Progenitor cell of endocrine pancreas (in vitro differentiated cells): ENCODE measurements around the gene AIPL1. TPM values are rescaled to one million over a fixed set of nuclear protein-coding genes. Genes with fewer than 3 reads are reported as not detected.
A peak's percentile ranks its signal among the peaks of the same experiment; 100 is the strongest.
"Not testable (repeated sequence)": the region's sequence is repeated elsewhere in the genome, so short reads cannot be mapped to it uniquely, and the experiment has no call there.

ENCODE experiments used
- DNase-seq: peaks from one replicate; pipeline ENCODE4 v3.0.0; 2021; ENCODE audit warnings: low spot score; ENCODE audit not compliant: unreplicated experiment
- H3K27ac Mint-ChIP-seq: 2 replicates; pipeline ENCODE4 v1.8.0; 2021; ENCODE audit warnings: mild to moderate bottlenecking, moderate library complexity, mixed read lengths
- H3K27me3 Mint-ChIP-seq: 2 replicates; pipeline ENCODE4 v1.8.0; 2021; ENCODE audit warnings: mixed read lengths
- H3K36me3 Mint-ChIP-seq: 2 replicates; pipeline ENCODE4 v1.8.0; 2022; ENCODE audit warnings: mixed read lengths; ENCODE audit not compliant: insufficient read depth
- H3K4me1 Mint-ChIP-seq: 2 replicates; pipeline ENCODE4 v1.8.0; 2021; ENCODE audit warnings: low read depth, mixed read lengths
- H3K4me3 Mint-ChIP-seq: 2 replicates; pipeline ENCODE4 v1.8.0; 2021; ENCODE audit warnings: low read depth, mild to moderate bottlenecking, moderate library complexity, mixed read lengths
- H3K9me3 Mint-ChIP-seq: 2 replicates; pipeline ENCODE4 v1.8.0; 2021; ENCODE audit warnings: low read depth, mixed read lengths
- long read RNA-seq: library from polyadenylated mRNA; unstranded; transcript quantifications from one replicate; pipeline ENCODE4 v2.0.0, GENCODE V29; 2020
- total RNA-seq: library from RNA; stranded (reverse); gene quantifications from 2 replicates; pipeline ENCODE4 v1.2.1, GENCODE V29; 2021
- TF ChIP-seq, protein P1 (sequence below): fragments of 200-600 bp; sonication (generic); IDR thresholded peaks from one replicate; pipeline ENCODE4 v1.5.0; 2021; ENCODE audit warnings: antibody characterized with exemption, mild to moderate bottlenecking; ENCODE audit not compliant: unreplicated experiment

AIPL1 gene, protein sequence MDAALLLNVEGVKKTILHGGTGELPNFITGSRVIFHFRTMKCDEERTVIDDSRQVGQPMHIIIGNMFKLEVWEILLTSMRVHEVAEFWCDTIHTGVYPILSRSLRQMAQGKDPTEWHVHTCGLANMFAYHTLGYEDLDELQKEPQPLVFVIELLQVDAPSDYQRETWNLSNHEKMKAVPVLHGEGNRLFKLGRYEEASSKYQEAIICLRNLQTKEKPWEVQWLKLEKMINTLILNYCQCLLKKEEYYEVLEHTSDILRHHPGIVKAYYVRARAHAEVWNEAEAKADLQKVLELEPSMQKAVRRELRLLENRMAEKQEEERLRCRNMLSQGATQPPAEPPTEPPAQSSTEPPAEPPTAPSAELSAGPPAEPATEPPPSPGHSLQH
- not detected in 2 replicates for total RNA-seq
- long read RNA-seq: 0 reads

DNA sequence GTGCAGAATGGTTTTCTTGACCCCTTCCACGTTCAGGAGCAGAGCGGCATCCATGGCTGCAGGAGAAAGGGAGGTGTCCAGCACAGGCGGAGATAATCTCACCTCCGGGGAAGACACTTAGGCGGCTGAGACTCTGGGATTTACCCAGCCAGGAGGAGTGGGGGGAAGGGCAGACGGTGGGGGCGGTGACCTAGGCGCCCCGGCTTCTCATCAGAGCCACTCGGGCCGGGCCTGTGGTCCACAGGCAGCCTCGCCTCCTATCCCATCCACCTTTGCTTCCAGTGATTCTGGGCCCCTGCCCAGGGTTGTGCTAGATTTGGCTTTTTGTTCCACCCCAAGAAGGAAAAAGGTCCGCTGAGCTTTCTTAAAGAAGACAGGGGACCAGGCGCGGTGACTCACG is at the start of gene AIPL1:
Gene AIPL1 (minus strand): TSS at position 71 of the 400 bp plus-strand sequence. CDS start 17 bp downstream, at position 54.
- peaks cover 10% of the 10 kb centered on the region for H3K4me1 Mint-ChIP-seq
- no peaks in the 10 kb centered on the region for H3K36me3 Mint-ChIP-seq
- no peak for DNase-seq
- peak within 1 kb of the TSS; percentile 62 for H3K27ac Mint-ChIP-seq
- H3K9me3 Mint-ChIP-seq: no peaks in the 10 kb centered on the region
- no peak within 1 kb of the TSS for H3K4me3 Mint-ChIP-seq
- peaks cover 14% of the 10 kb centered on the region for H3K27me3 Mint-ChIP-seq
- TF ChIP-seq, protein P1, sequence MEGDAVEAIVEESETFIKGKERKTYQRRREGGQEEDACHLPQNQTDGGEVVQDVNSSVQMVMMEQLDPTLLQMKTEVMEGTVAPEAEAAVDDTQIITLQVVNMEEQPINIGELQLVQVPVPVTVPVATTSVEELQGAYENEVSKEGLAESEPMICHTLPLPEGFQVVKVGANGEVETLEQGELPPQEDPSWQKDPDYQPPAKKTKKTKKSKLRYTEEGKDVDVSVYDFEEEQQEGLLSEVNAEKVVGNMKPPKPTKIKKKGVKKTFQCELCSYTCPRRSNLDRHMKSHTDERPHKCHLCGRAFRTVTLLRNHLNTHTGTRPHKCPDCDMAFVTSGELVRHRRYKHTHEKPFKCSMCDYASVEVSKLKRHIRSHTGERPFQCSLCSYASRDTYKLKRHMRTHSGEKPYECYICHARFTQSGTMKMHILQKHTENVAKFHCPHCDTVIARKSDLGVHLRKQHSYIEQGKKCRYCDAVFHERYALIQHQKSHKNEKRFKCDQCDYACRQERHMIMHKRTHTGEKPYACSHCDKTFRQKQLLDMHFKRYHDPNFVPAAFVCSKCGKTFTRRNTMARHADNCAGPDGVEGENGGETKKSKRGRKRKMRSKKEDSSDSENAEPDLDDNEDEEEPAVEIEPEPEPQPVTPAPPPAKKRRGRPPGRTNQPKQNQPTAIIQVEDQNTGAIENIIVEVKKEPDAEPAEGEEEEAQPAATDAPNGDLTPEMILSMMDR: no peak

DNA sequence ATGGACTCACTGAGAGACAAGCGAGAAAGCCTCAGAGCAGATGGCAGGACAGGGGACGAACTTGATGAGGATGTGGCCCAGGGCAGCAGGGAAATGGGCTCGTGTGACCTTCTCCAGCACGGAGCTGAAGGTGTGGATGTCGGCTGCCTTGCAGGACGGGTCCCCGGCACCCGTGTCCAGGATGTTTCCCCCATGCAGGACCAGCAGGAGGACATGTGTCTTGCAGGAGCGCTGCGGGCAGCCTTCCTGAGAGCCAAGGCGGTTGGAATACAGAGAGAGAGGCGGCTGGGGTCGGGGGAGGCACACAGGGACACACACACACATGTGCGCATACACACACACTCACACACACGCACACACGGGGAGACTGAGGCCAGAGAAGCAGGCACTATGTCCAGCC is 48.6 kb upstream of the AIPL1 start:
- DNase-seq: no peak
- H3K27me3 Mint-ChIP-seq: peaks cover 23% of the 10 kb centered on the region
- TF ChIP-seq, protein P1: no peak
- H3K27ac Mint-ChIP-seq: no peak overlapping the region
- no peak overlapping the region for H3K4me3 Mint-ChIP-seq
- H3K4me1 Mint-ChIP-seq: peaks cover 8% of the 10 kb centered on the region
- H3K9me3 Mint-ChIP-seq: no peaks in the 10 kb centered on the region
- H3K36me3 Mint-ChIP-seq: no peaks in the 10 kb centered on the region

DNA sequence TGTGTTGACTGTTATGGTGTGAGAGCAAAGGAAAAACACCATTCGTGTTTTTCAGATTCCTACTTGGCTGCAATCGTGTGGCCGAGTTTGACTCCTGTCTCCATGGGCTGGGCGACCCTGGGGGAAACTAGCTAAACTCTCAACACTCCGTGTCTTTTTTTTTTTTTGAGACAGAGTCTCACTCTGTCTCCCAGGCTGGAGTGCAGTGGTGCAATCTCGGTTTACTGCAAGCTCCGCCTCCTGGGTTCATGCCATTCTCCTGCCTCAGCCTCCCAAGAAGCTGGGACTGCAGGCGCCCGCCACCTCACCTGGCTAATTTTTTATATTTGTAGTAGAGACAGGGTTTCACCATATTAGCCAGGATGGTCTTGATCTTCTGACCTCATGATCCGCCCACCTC is 47.9 kb upstream of the AIPL1 start:
- not testable (repeated sequence) for H3K4me1 Mint-ChIP-seq, H3K36me3 Mint-ChIP-seq, H3K4me3 Mint-ChIP-seq, DNase-seq, H3K27ac Mint-ChIP-seq, H3K9me3 Mint-ChIP-seq
- H3K27me3 Mint-ChIP-seq: peaks cover 19% of the 10 kb centered on the region

DNA sequence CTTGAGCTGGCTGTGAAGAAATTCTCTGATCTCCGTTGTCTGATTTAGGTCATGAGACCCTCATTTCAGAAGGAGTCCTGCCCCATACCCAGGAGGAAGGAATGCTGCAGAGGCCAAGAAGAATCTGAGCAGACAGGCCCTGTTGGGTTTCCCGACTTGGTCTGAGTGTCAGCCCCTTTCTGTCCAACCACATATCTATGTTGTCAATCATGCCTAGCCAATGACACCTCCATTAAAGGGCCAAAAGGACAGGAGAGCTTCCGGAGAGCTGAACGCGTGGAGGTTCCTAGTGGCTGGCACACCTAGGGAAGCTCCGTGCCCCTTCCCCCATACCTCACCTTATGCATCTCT is 47.2 kb upstream of the AIPL1 start:
- Mint-ChIP-seq H3K4me1 (peaks cover 8% of the 10 kb centered on the region), H3K36me3 (no peaks in the 10 kb centered on the region), H3K9me3 (no peaks in the 10 kb centered on the region), H3K4me3 (no peak overlapping the region), H3K27ac (no peak overlapping the region), H3K27me3 (peaks cover 18% of the 10 kb centered on the region)
- TF ChIP-seq, protein P1: no peak
- no peak for DNase-seq

DNA sequence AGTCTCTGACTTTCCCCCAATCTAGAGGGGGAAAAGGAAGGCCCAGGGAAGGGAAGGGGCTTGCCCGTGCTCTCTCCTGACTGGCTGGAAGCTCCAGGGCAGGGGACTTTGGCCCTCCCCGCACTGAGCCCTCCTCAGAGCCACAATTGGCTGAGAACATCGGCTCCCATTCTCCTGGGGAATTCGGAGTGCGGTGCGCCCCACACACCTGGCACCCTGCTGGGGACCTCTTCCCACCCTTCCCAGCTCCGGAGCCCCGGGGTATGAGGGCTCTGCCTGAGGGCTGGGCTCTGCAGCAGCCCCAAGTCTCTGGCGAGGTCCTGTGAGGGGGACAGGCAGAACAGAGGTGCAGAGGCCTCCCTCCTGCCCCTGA is 45.4 kb upstream of the AIPL1 start:
- no peak for DNase-seq

More for the DNA sequence above, 45.4 kb upstream of the AIPL1 start:
- no peaks in the 10 kb centered on the region for H3K9me3 Mint-ChIP-seq
- H3K36me3 Mint-ChIP-seq: no peaks in the 10 kb centered on the region
- peaks cover 8% of the 10 kb centered on the region for H3K4me1 Mint-ChIP-seq
- TF ChIP-seq, protein P1: no peak
- H3K4me3 Mint-ChIP-seq: no peak overlapping the region
- peaks cover 7% of the 10 kb centered on the region for H3K27me3 Mint-ChIP-seq
- no peak overlapping the region for H3K27ac Mint-ChIP-seq
